Mesendoderm (in vitro differentiated cells): ENCODE data around the gene PAIP2.

ENCODE experiments used
- DNase-seq: peaks from one replicate; pipeline ENCODE4 v3.0.0; 2013
- H2AK5ac ChIP-seq: 2 replicates; pipeline ENCODE4 v1.6.1; 2013; ENCODE audit warnings: low read length, inconsistent platforms
- H2BK120ac ChIP-seq: 2 replicates; pipeline ENCODE4 v1.6.1; 2013; ENCODE audit warnings: low read depth, mild to moderate bottlenecking, low read length, moderate library complexity, mixed read lengths
- H2BK15ac ChIP-seq: replicated peaks from 2 replicates; pipeline ENCODE4 v1.6.1; 2013; ENCODE audit warnings: low read depth, mild to moderate bottlenecking, moderate library complexity
- H2BK5ac ChIP-seq: 2 replicates; pipeline ENCODE4 v1.6.1; 2013; ENCODE audit warnings: low read length, inconsistent platforms
- H3K18ac ChIP-seq: 2 replicates; pipeline ENCODE4 v1.6.1; 2013; ENCODE audit warnings: mild to moderate bottlenecking, low read length, mixed read lengths
- H3K23ac ChIP-seq: one replicate; pipeline ENCODE4 v1.6.1; 2013; ENCODE audit warnings: low read length
- H3K27ac ChIP-seq: 2 replicates; pipeline ENCODE4 v1.5.1; 2013; ENCODE audit warnings: low read depth, mild to moderate bottlenecking, inconsistent platforms, low read length, moderate library complexity
- H3K27me3 ChIP-seq: 2 replicates; pipeline ENCODE4 v1.6.1; 2013; ENCODE audit warnings: low read length, control low read depth, mild to moderate bottlenecking, inconsistent platforms; ENCODE audit not compliant: insufficient read depth, poor library complexity
- H3K36me3 ChIP-seq: 2 replicates; pipeline ENCODE4 v1.6.1; 2013; ENCODE audit warnings: low read length, inconsistent platforms; ENCODE audit not compliant: control insufficient read depth, insufficient read depth
- H3K4ac ChIP-seq: one replicate; pipeline ENCODE4 v1.6.1; 2013; ENCODE audit warnings: low read depth, mild to moderate bottlenecking, low read length, moderate library complexity
- H3K4me1 ChIP-seq: 2 replicates; pipeline ENCODE4 v1.6.1; 2013; ENCODE audit warnings: low read depth, low read length, inconsistent platforms; ENCODE audit not compliant: control insufficient read depth
- H3K4me2 ChIP-seq: 2 replicates; pipeline ENCODE4 v1.6.1; 2013; ENCODE audit warnings: low read length
- H3K4me3 ChIP-seq: 2 replicates; pipeline ENCODE4 v1.5.1; 2013; ENCODE audit warnings: mild to moderate bottlenecking, low read length
- H3K56ac ChIP-seq: one replicate; pipeline ENCODE4 v1.6.1; 2013; ENCODE audit warnings: low read length
- H3K79me1 ChIP-seq: 2 replicates; pipeline ENCODE4 v1.6.1; 2013; ENCODE audit warnings: low read length, inconsistent platforms
- H3K79me2 ChIP-seq: 2 replicates; pipeline ENCODE4 v1.6.1; 2013; ENCODE audit warnings: mild to moderate bottlenecking, low read length; ENCODE audit not compliant: control insufficient read depth, insufficient read depth
- H3K9ac ChIP-seq: 2 replicates; pipeline ENCODE4 v1.6.1; 2013; ENCODE audit warnings: low read length, inconsistent platforms
- H4K5ac ChIP-seq: one replicate; pipeline ENCODE4 v1.6.1; 2013; ENCODE audit warnings: low read length
- H4K8ac ChIP-seq: one replicate; pipeline ENCODE4 v1.6.1; 2013; ENCODE audit warnings: low read depth, mild to moderate bottlenecking, control low read depth, low read length, moderate library complexity
- WGBS: extraction: QIAGEN DNeasy Blood & Tissue Kit; methylation state at CpG from one replicate; pipeline ENCODE4 v1.1.7; 2013; ENCODE audit warnings: low lambda C conversion rate, missing lambda C conversion rate; ENCODE audit not compliant: insufficient coverage; ENCODE audit errors: extremely low coverage; 5-methylcytosine and 5-hydroxymethylcytosine counted together

Gene PAIP2

GRCh38 chr5:139364466-139364865 lies 22.8 kb downstream of the PAIP2 start:
- H3K79me1 ChIP-seq = no peaks in the 10 kb centered on the region
- H2BK120ac ChIP-seq = no peak overlapping the region
- no peak overlapping the region for H2BK5ac ChIP-seq
- no peak overlapping the region for H2BK15ac ChIP-seq
- H3K9ac ChIP-seq = no peak overlapping the region
- H4K8ac ChIP-seq = no peak overlapping the region
- peaks cover 3% of the 10 kb centered on the region for H3K36me3 ChIP-seq
- H3K4me2 ChIP-seq = no peak overlapping the region
- peaks cover 11% of the 10 kb centered on the region for H3K79me2 ChIP-seq
- no peak overlapping the region for H3K23ac ChIP-seq
- no peak overlapping the region for H3K4ac ChIP-seq
- H3K4me3 ChIP-seq = no peak overlapping the region
- DNase-seq = no peak
- H2AK5ac ChIP-seq = no peak overlapping the region
- H3K4me1 ChIP-seq = no peaks in the 10 kb centered on the region
- no peak overlapping the region for H3K27ac ChIP-seq
- H4K5ac ChIP-seq = no peak overlapping the region
- no CpG with 5 or more reads among the region's 2 CpGs for WGBS
- no peak overlapping the region for H3K18ac ChIP-seq
- no peaks in the 10 kb centered on the region for H3K27me3 ChIP-seq
- H3K56ac ChIP-seq = no peak overlapping the region

DNA sequence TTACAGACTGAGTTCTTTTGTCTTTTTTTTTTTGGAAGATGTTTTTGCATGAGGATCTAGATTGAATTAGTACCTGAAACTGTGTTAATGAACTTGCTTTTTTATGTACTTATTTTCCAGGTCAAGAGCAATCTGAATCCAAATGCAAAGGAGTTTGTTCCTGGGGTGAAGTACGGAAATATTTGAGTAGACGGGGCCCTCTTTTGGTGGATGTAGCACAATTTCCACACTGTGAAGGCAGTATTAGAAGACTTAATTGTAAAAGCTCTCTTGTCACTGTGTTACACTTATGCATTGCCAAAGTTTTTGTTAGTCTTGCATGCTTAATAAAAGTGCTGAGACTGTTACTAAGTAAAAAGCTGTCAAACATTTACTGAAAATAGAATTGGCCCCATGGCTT lies 27.0 kb downstream of the PAIP2 start:
- no peak overlapping the region for H3K23ac ChIP-seq
- peak; percentile 29 for DNase-seq
- no peak overlapping the region for H3K27ac ChIP-seq
- H3K9ac ChIP-seq = no peak overlapping the region
- no peak overlapping the region for H2BK15ac ChIP-seq
- WGBS = no CpG with 5 or more reads among the region's 2 CpGs
- H3K4me3 ChIP-seq = no peak overlapping the region
- peaks cover 5% of the 10 kb centered on the region for H3K36me3 ChIP-seq
- H3K18ac ChIP-seq = no peak overlapping the region
- H3K4ac ChIP-seq = no peak overlapping the region
- no peak overlapping the region for H2BK120ac ChIP-seq
- H3K79me1 ChIP-seq = no peaks in the 10 kb centered on the region
- no peaks in the 10 kb centered on the region for H3K79me2 ChIP-seq
- H3K4me2 ChIP-seq = no peak overlapping the region
- H4K8ac ChIP-seq = no peak overlapping the region
- no peaks in the 10 kb centered on the region for H3K4me1 ChIP-seq
- no peak overlapping the region for H3K56ac ChIP-seq
- no peaks in the 10 kb centered on the region for H3K27me3 ChIP-seq
- no peak overlapping the region for H2BK5ac ChIP-seq
- H4K5ac ChIP-seq = no peak overlapping the region
- H2AK5ac ChIP-seq = no peak overlapping the region

GRCh38 chr5:139369181-139369580 lies 27.5 kb downstream of the PAIP2 start:
- Histone ChIP-seq H3K9ac (no peak overlapping the region), H3K27ac (no peak overlapping the region), H3K27me3 (no peaks in the 10 kb centered on the region), H2BK15ac (no peak overlapping the region), H3K18ac (no peak overlapping the region), H2BK5ac (no peak overlapping the region), H3K56ac (no peak overlapping the region), H3K79me2 (no peaks in the 10 kb centered on the region), H3K4me2 (no peak overlapping the region), H3K23ac (no peak overlapping the region), H3K4me1 (no peaks in the 10 kb centered on the region), H3K79me1 (no peaks in the 10 kb centered on the region), H2BK120ac (no peak overlapping the region), H3K4ac (no peak overlapping the region), H4K8ac (no peak overlapping the region), H4K5ac (no peak overlapping the region), H2AK5ac (no peak overlapping the region), H3K36me3 (peaks cover 6% of the 10 kb centered on the region), H3K4me3 (no peak overlapping the region)
- no peak for DNase-seq
- no CpG with 5 or more reads among the region's 1 CpG for WGBS

DNA sequence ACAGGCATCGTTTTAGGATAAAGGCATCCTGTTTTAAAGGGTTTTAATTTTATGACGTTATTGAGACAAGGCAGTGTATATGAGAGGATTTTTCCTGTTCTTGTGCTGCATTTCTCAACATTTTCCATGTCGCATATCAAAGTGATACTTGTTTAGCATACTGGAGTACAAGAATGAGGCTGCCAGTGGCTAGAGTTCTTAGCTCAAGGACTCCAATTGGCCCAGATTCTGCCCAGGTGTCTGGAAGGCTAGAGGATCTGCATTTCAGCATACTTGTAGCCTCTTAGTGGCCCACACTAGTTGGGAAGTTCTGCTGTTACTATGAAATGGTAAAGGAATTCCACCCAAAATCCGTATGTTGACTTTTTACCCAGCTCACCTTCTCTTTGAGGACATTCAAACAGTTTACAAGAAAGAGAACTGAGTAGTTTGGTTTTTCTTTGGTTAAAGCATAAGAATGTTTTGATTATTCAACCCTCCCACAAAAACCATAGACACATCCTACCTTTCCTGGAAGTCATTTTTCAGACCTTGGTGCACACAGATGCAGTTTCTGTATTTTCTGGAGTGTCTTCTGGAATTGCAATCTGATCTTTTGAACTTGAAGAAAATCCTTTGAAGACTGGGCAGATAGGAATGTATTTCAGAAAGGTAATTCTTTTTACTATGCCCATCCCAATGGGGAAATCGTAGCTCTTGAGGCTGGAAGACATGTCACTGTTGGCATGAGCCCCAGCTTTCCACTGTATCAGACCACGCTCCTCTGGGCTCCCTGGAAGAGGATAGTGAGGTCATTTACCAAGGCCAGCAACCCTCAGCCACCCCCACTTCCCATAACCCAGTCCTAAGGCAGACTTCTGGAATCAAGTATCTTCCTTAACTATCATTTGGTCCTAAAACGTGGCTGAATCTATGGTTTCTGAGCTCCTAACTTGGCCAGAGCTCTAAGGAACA lies 30.1 kb downstream of the PAIP2 start:
- H4K5ac ChIP-seq = no peak overlapping the region
- WGBS = no CpG with 5 or more reads among the region's 7 CpGs
- no peak for DNase-seq

GRCh38 chr5:139374909-139375308 lies 33.3 kb downstream of the PAIP2 start:
- no peaks in the 10 kb centered on the region for H3K27me3 ChIP-seq
- H3K23ac ChIP-seq = no peak overlapping the region
- no peak overlapping the region for H3K9ac ChIP-seq
- peaks cover 5% of the 10 kb centered on the region for H3K36me3 ChIP-seq
- H4K5ac ChIP-seq = no peak overlapping the region
- H2BK15ac ChIP-seq = no peak overlapping the region
- H3K79me2 ChIP-seq = no peaks in the 10 kb centered on the region
- no peaks in the 10 kb centered on the region for H3K4me1 ChIP-seq
- H3K18ac ChIP-seq = no peak overlapping the region
- H2AK5ac ChIP-seq = no peak overlapping the region
- H3K4me3 ChIP-seq = no peak overlapping the region
- H2BK5ac ChIP-seq = no peak overlapping the region
- no peaks in the 10 kb centered on the region for H3K79me1 ChIP-seq
- DNase-seq = no peak
- no peak overlapping the region for H3K4ac ChIP-seq
- WGBS = no CpG with 5 or more reads among the region's 2 CpGs
- no peak overlapping the region for H3K4me2 ChIP-seq
- H2BK120ac ChIP-seq = no peak overlapping the region
- H3K56ac ChIP-seq = no peak overlapping the region
- H4K8ac ChIP-seq = no peak overlapping the region
- H3K27ac ChIP-seq = no peak overlapping the region

More for the DNA sequence above, 30.1 kb downstream of the PAIP2 start:
- H3K4me2 ChIP-seq = no peak overlapping the region
- H3K23ac ChIP-seq = no peak overlapping the region
- no peak overlapping the region for H3K4me3 ChIP-seq
- H2BK120ac ChIP-seq = no peak overlapping the region
- H3K79me2 ChIP-seq = no peaks in the 10 kb centered on the region
- H3K4ac ChIP-seq = no peak overlapping the region
- H2BK15ac ChIP-seq = no peak overlapping the region
- H3K36me3 ChIP-seq = peaks cover 5% of the 10 kb centered on the region
- H2AK5ac ChIP-seq = no peak overlapping the region
- no peak overlapping the region for H3K18ac ChIP-seq
- no peaks in the 10 kb centered on the region for H3K27me3 ChIP-seq
- H3K9ac ChIP-seq = no peak overlapping the region
- no peak overlapping the region for H3K27ac ChIP-seq
- H3K79me1 ChIP-seq = no peaks in the 10 kb centered on the region
- no peak overlapping the region for H4K8ac ChIP-seq
- no peak overlapping the region for H3K56ac ChIP-seq
- no peaks in the 10 kb centered on the region for H3K4me1 ChIP-seq
- no peak overlapping the region for H2BK5ac ChIP-seq
